ENCODE data around the gene KCNK16.

The KCNK16 gene

DNA sequence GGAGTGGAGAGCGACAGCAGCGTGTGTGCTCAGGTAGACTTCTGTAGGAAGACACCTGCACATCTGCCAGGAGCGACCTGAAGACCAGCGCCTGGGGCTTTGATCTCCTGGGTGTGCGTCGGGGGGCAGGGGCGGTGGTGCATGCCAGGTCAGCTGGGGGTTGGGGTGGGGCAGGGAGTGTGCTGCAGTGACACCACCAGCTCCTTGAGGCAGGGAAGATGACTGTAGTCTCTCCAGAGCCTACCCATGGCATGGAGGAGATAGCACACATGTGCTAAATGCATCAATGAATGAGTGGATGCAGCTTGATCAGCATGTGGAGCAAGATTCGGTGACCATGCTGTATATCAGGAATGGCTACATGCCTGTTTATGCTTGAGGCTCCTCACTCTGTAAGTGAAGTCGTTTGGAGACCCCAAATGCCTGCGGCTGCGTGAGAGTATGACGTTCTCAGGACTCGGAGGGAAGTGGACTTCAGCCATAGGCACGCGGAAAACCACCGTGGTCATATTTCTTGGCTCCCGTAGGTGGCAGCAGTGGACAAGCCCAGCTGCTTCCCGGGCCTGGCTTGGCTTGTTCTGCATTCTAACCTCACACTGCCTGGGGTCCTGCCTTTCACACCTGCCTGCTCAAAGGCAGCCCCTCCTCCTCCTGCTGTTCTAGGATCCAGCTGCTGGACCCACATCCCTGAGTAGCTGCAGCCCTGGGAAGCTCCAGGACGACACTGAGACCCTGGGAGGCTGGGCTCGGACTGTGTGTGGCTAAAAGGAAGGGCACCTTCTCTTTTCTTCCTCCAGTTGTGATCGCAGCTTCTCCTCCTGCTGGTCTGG is 39.4 kb upstream of the KCNK16 start:
- Histone ChIP-seq H3K27ac (ENCODE audit: low read depth, low read length) (no peak overlapping the region), H2AK5ac (ENCODE audit: low read length) (no peak overlapping the region), H3K79me1 (ENCODE audit: low read length) (no peaks in the 10 kb centered on the region), H3K9ac (ENCODE audit: low read length) (no peak overlapping the region), H3K4me1 (ENCODE audit: control insufficient read depth in 1 of 2, insufficient read depth in 2 of 2, low read length in 2 of 2) (no peaks in the 10 kb centered on the region), H3K4ac (ENCODE audit: low read depth, low read length) (no peak overlapping the region), H3K36me3 (ENCODE audit: control insufficient read depth in 1 of 2, insufficient read depth in 2 of 2, low read length in 2 of 2) (no peaks in the 10 kb centered on the region), H4K12ac (ENCODE audit: low read depth, low read length) (no peak overlapping the region), H2BK120ac (ENCODE audit: insufficient read depth, low read length, poor library complexity) (no peak overlapping the region), H3K27me3 (ENCODE audit: insufficient read depth, low read length) (no peaks in the 10 kb centered on the region), H4K91ac (ENCODE audit: low read depth, low read length) (no peak overlapping the region), H3K18ac (ENCODE audit: low read length) (no peak overlapping the region), H3K4me3 (ENCODE audit: low read depth, low read length) (no peak overlapping the region), H3K9me3 (ENCODE audit: insufficient read depth, low read depth, low read length) (no peaks in the 10 kb centered on the region), H3K79me2 (ENCODE audit: control insufficient read depth, insufficient read depth, low read length, poor library complexity) (no peaks in the 10 kb centered on the region), H2BK12ac (ENCODE audit: low read length) (no peak overlapping the region), H2BK5ac (ENCODE audit: low read depth, low read length, poor library complexity) (no peak overlapping the region), H4K8ac (ENCODE audit: low read depth, low read length) (no peak overlapping the region), H2AFZ (ENCODE audit: insufficient read depth, low read length, poor library complexity) (no peak overlapping the region), H3K14ac (ENCODE audit: low read length) (no peak overlapping the region), H3K4me2 (ENCODE audit: low read length) (no peak overlapping the region), H3K23ac (ENCODE audit: low read length) (no peak overlapping the region)
- peak; percentile 56 to 80 for DNase-seq
- WGBS (ENCODE audit: extremely low coverage, insufficient coverage, insufficient read length), result no CpG with 5 or more reads among the region's 21 CpGs

DNA sequence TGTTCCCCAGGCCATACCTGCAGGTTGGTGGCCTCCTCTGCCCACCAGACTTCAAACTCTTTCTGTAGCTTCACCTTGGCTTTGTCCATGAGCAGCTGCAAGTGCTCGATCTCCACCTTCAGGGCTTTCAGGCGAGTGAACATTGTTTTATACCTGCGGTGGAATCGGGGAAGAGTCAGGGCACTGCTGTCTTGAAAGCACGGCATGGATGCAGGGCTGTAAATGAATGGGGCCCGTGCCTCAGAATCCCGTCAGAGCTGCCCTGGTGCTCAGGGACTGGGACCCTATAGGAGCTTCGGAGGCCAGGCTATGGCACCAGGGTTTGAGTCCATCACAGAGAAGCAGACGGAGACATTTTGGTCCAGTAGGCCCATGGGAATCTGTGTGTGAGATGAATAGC is 37.9 kb upstream of the KCNK16 start:
- no peak overlapping the region for H3K9ac ChIP-seq (ENCODE audit: low read length)
- H2BK5ac ChIP-seq (ENCODE audit: low read depth, low read length, poor library complexity), result no peak overlapping the region
- no CpG with 5 or more reads among the region's 9 CpGs for WGBS (ENCODE audit: extremely low coverage, insufficient coverage, insufficient read length)

DNA sequence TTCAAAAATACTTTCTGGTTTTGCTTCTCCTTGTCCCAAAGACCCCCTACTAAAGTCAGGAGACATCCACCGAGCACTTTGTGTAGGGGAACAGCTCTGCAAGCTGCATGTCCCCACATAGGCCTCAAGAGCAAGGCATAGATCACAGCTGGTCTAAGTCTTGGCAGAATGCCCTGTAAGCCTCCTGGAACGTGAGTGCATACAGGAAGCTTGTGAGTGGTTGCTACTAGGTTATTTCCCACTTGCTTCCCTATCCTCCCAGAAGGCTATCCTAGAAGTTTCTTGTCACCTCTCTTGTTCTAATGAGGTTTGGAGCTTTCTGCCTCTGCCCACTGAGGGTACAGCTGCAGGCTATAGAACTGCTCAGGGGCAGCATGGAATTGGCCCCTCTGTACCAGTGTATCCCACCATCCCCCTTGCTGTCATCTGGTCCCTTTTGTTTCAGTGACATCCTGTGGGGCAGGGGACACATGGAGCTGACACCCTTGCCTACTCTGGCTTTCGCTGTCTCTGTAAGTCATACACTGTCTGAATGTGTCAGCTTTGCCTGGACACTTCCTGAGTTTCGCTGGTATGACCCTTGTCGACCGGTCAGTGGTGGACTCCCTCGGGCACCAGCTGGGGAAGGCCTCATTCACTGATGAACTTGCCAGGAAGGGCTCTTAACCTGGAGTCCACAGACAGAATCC is 35.6 kb upstream of the KCNK16 start:
- Histone ChIP-seq H3K23ac (ENCODE audit: low read length) (no peak overlapping the region), H3K14ac (ENCODE audit: low read length) (no peak overlapping the region), H3K4me1 (ENCODE audit: control insufficient read depth in 1 of 2, insufficient read depth in 2 of 2, low read length in 2 of 2) (no peaks in the 10 kb centered on the region), H3K36me3 (ENCODE audit: control insufficient read depth in 1 of 2, insufficient read depth in 2 of 2, low read length in 2 of 2) (no peaks in the 10 kb centered on the region), H3K9ac (ENCODE audit: low read length) (no peak overlapping the region), H3K79me2 (ENCODE audit: control insufficient read depth, insufficient read depth, low read length, poor library complexity) (no peaks in the 10 kb centered on the region), H4K91ac (ENCODE audit: low read depth, low read length) (no peak overlapping the region), H4K12ac (ENCODE audit: low read depth, low read length) (no peak overlapping the region), H2BK5ac (ENCODE audit: low read depth, low read length, poor library complexity) (no peak overlapping the region), H3K4ac (ENCODE audit: low read depth, low read length) (no peak overlapping the region), H3K27ac (ENCODE audit: low read depth, low read length) (no peak overlapping the region), H2BK120ac (ENCODE audit: insufficient read depth, low read length, poor library complexity) (no peak overlapping the region), H2BK12ac (ENCODE audit: low read length) (no peak overlapping the region), H3K9me3 (ENCODE audit: insufficient read depth, low read depth, low read length) (no peaks in the 10 kb centered on the region), H3K4me3 (ENCODE audit: low read depth, low read length) (no peak overlapping the region), H3K27me3 (ENCODE audit: insufficient read depth, low read length) (no peaks in the 10 kb centered on the region), H2AK5ac (ENCODE audit: low read length) (no peak overlapping the region), H2AFZ (ENCODE audit: insufficient read depth, low read length, poor library complexity) (no peak overlapping the region), H3K79me1 (ENCODE audit: low read length) (no peaks in the 10 kb centered on the region), H3K4me2 (ENCODE audit: low read length) (no peak overlapping the region), H4K8ac (ENCODE audit: low read depth, low read length) (no peak overlapping the region), H3K18ac (ENCODE audit: low read length) (no peak overlapping the region)
- DNase-seq, result no peak
- no CpG with 5 or more reads among the region's 7 CpGs for WGBS (ENCODE audit: extremely low coverage, insufficient coverage, insufficient read length)

More for the DNA sequence above, 37.9 kb upstream of the KCNK16 start:
- no peak overlapping the region for H2AK5ac ChIP-seq (ENCODE audit: low read length)
- no peak overlapping the region for H3K23ac ChIP-seq (ENCODE audit: low read length)
- H4K91ac ChIP-seq (ENCODE audit: low read depth, low read length), result no peak overlapping the region
- no peak overlapping the region for H4K8ac ChIP-seq (ENCODE audit: low read depth, low read length)
- H3K27ac ChIP-seq (ENCODE audit: low read depth, low read length), result no peak overlapping the region
- H3K9me3 ChIP-seq (ENCODE audit: insufficient read depth, low read depth, low read length), result no peaks in the 10 kb centered on the region
- no peak overlapping the region for H2BK12ac ChIP-seq (ENCODE audit: low read length)
- H3K36me3 ChIP-seq (ENCODE audit: control insufficient read depth in 1 of 2, insufficient read depth in 2 of 2, low read length in 2 of 2), result no peaks in the 10 kb centered on the region
- DNase-seq, result no peak
- no peak overlapping the region for H3K4me3 ChIP-seq (ENCODE audit: low read depth, low read length)
- no peaks in the 10 kb centered on the region for H3K4me1 ChIP-seq (ENCODE audit: control insufficient read depth in 1 of 2, insufficient read depth in 2 of 2, low read length in 2 of 2)
- H3K14ac ChIP-seq (ENCODE audit: low read length), result no peak overlapping the region
- no peak overlapping the region for H3K18ac ChIP-seq (ENCODE audit: low read length)
- H3K79me1 ChIP-seq (ENCODE audit: low read length), result no peaks in the 10 kb centered on the region
- no peaks in the 10 kb centered on the region for H3K79me2 ChIP-seq (ENCODE audit: control insufficient read depth, insufficient read depth, low read length, poor library complexity)
- H2AFZ ChIP-seq (ENCODE audit: insufficient read depth, low read length, poor library complexity), result no peak overlapping the region
- no peaks in the 10 kb centered on the region for H3K27me3 ChIP-seq (ENCODE audit: insufficient read depth, low read length)
- no peak overlapping the region for H2BK120ac ChIP-seq (ENCODE audit: insufficient read depth, low read length, poor library complexity)
- no peak overlapping the region for H3K4ac ChIP-seq (ENCODE audit: low read depth, low read length)
- no peak overlapping the region for H3K4me2 ChIP-seq (ENCODE audit: low read length)
- H4K12ac ChIP-seq (ENCODE audit: low read depth, low read length), result no peak overlapping the region

DNA sequence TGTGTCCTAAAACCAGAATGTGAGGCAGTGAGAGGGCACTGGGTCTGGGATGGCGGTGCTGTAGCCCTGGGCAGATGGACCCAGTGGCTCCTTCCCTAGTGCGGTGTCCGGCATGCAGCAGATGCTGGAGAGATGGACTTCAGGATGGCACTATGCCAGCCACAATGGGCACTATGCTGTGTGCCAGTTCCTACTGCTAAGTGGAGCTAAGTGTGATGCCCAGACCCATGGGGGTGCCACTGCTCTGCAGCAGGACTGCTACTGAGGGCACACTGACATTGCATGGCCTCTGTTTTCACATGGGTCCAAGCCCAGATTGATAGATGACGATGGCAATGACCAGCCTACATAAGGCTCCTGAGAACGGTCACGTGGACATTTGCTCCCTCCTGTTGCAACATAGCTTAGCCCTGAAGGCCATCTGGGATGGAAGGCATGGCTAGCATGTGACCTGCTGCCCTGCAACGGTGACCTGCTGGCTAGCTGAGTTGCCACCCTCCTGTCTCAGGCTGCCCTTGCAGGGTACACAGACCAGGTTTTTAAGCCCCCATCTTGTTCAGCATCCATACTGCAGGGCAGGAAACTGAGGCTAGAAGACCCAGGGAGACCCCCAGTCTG is 31.3 kb upstream of the KCNK16 start:
- Histone ChIP-seq H3K9ac (ENCODE audit: low read length) (peak overlapping the region; percentile 18), H2AFZ (ENCODE audit: insufficient read depth, low read length, poor library complexity) (no peak overlapping the region), H3K4me3 (ENCODE audit: low read depth, low read length) (no peak overlapping the region), H4K91ac (ENCODE audit: low read depth, low read length) (no peak overlapping the region), H4K12ac (ENCODE audit: low read depth, low read length) (no peak overlapping the region), H4K8ac (ENCODE audit: low read depth, low read length) (no peak overlapping the region), H3K4me1 (ENCODE audit: control insufficient read depth in 1 of 2, insufficient read depth in 2 of 2, low read length in 2 of 2) (no peaks in the 10 kb centered on the region), H3K79me2 (ENCODE audit: control insufficient read depth, insufficient read depth, low read length, poor library complexity) (no peaks in the 10 kb centered on the region), H3K18ac (ENCODE audit: low read length) (no peak overlapping the region), H2BK120ac (ENCODE audit: insufficient read depth, low read length, poor library complexity) (no peak overlapping the region), H3K9me3 (ENCODE audit: insufficient read depth, low read depth, low read length) (no peaks in the 10 kb centered on the region), H3K79me1 (ENCODE audit: low read length) (no peaks in the 10 kb centered on the region), H2BK5ac (ENCODE audit: low read depth, low read length, poor library complexity) (no peak overlapping the region), H3K27ac (ENCODE audit: low read depth, low read length) (no peak overlapping the region), H2BK12ac (ENCODE audit: low read length) (no peak overlapping the region), H3K36me3 (ENCODE audit: control insufficient read depth in 1 of 2, insufficient read depth in 2 of 2, low read length in 2 of 2) (no peaks in the 10 kb centered on the region), H3K14ac (ENCODE audit: low read length) (no peak overlapping the region), H2AK5ac (ENCODE audit: low read length) (no peak overlapping the region), H3K23ac (ENCODE audit: low read length) (no peak overlapping the region), H3K4me2 (ENCODE audit: low read length) (no peak overlapping the region), H3K4ac (ENCODE audit: low read depth, low read length) (no peak overlapping the region), H3K27me3 (ENCODE audit: insufficient read depth, low read length) (no peaks in the 10 kb centered on the region)
- DNase-seq, result peak in 1 of 2 donors; percentile 34
- no CpG with 5 or more reads among the region's 7 CpGs for WGBS (ENCODE audit: extremely low coverage, insufficient coverage, insufficient read length)

Measured in trophoblast cell (in vitro differentiated cells and primary cell).